SK-N-SH treated with all-trans-retinoic acid at 6 μM for 48 hours (cell line): ENCODE measurements around the gene TPRX2.

ENCODE experiments used
- ATAC-seq: fragments of 200-7000 bp; cut with Tn5 transposase; 3 replicates; pipeline ENCODE4 v1.9.1; 2020; ENCODE audit warnings: mild to moderate bottlenecking, moderate library complexity
- ARNTL ChIP-seq: fragments of 450-650 bp; formaldehyde crosslinking; IDR thresholded peaks from 2 replicates; pipeline ENCODE4 v1.5.0; 2020; ENCODE audit warnings: low read depth, mild to moderate bottlenecking, moderate library complexity, borderline replicate concordance
- BACH2 ChIP-seq: fragments of 250-450 bp; sonication (Bioruptor Pico); IDR thresholded peaks from 2 replicates; pipeline ENCODE4 v1.9.0; 2021; ENCODE audit warnings: mild to moderate bottlenecking, borderline replicate concordance
- CREB5 ChIP-seq: fragments of 250-450 bp; sonication (Bioruptor Pico); IDR thresholded peaks from 2 replicates; pipeline ENCODE4 v1.5.1; 2020; ENCODE audit warnings: low read depth, mild to moderate bottlenecking, moderate library complexity
- CSDC2 ChIP-seq: fragments of 250-450 bp; sonication (Bioruptor Pico); IDR thresholded peaks from 2 replicates; pipeline ENCODE4 v1.5.0; 2020; ENCODE audit warnings: mild to moderate bottlenecking, moderate library complexity
- CSRNP3 ChIP-seq: fragments of 250-450 bp; sonication (Bioruptor Pico); IDR thresholded peaks from 2 replicates; pipeline ENCODE4 v1.5.1; 2021; ENCODE audit warnings: mild to moderate bottlenecking, moderate library complexity
- ESRRG ChIP-seq: fragments of 250-450 bp; sonication (Bioruptor Pico); IDR thresholded peaks from 2 replicates; pipeline ENCODE4 v1.6.1; 2021; ENCODE audit warnings: mild to moderate bottlenecking
- GLIS3 ChIP-seq: fragments of 250-450 bp; sonication (Bioruptor Pico); IDR thresholded peaks from 2 replicates; pipeline ENCODE4 v1.5.0; 2020; ENCODE audit warnings: mild to moderate bottlenecking, moderate library complexity
- ISL1 ChIP-seq: fragments of 250-450 bp; sonication (Bioruptor Pico); IDR thresholded peaks from 2 replicates; pipeline ENCODE4 v2.1.2; 2022; ENCODE audit warnings: mild to moderate bottlenecking, moderate library complexity
- OSR1 ChIP-seq: fragments of 250-450 bp; sonication (Bioruptor Pico); IDR thresholded peaks from 2 replicates; pipeline ENCODE4 v1.8.0; 2022; ENCODE audit warnings: moderate library complexity, mild to moderate bottlenecking, inconsistent platforms
- PATZ1 ChIP-seq: fragments of 250-450 bp; sonication (Bioruptor Pico); IDR thresholded peaks from 2 replicates; pipeline ENCODE4 v1.8.0; 2020; ENCODE audit warnings: mild to moderate bottlenecking, moderate library complexity, borderline replicate concordance
- POU6F1 ChIP-seq: fragments of 250-450 bp; sonication (Bioruptor Pico); IDR thresholded peaks from 2 replicates; pipeline ENCODE4 v1.8.0; 2021; ENCODE audit warnings: low read depth, mild to moderate bottlenecking, moderate library complexity, borderline replicate concordance
- PPARA ChIP-seq: fragments of 250-450 bp; sonication (Bioruptor Pico); IDR thresholded peaks from 2 replicates; pipeline ENCODE4 v1.5.0; 2020; ENCODE audit warnings: mild to moderate bottlenecking, borderline replicate concordance
- RARB ChIP-seq: fragments of 250-450 bp; sonication (Bioruptor Pico); IDR thresholded peaks from 2 replicates; pipeline ENCODE4 v1.8.0; 2021; ENCODE audit warnings: mild to moderate bottlenecking, moderate library complexity
- SNAI2 ChIP-seq: fragments of 250-450 bp; sonication (Bioruptor Pico); IDR thresholded peaks from 2 replicates; pipeline ENCODE4 v1.5.0; 2020; ENCODE audit warnings: mild to moderate bottlenecking, moderate library complexity
- TCF4 ChIP-seq: fragments of 250-450 bp; sonication (Bioruptor Pico); IDR thresholded peaks from 2 replicates; pipeline ENCODE4 v1.8.0; 2021; ENCODE audit warnings: mild to moderate bottlenecking, moderate library complexity, borderline replicate concordance
- TOX ChIP-seq: fragments of 250-450 bp; sonication (Bioruptor Pico); IDR thresholded peaks from 2 replicates; pipeline ENCODE4 v1.8.0; 2021; ENCODE audit warnings: mild to moderate bottlenecking, moderate library complexity, borderline replicate concordance
- TSHZ2 ChIP-seq: fragments of 250-450 bp; sonication (Bioruptor Pico); IDR thresholded peaks from 2 replicates; pipeline ENCODE4 v1.5.0; 2020; ENCODE audit warnings: mild to moderate bottlenecking, moderate library complexity
- ZC3H10 ChIP-seq: fragments of 250-450 bp; sonication (Bioruptor Pico); IDR thresholded peaks from 2 replicates; pipeline ENCODE4 v1.5.1; 2021; ENCODE audit warnings: mild to moderate bottlenecking, moderate library complexity
- ZFP3 ChIP-seq: fragments of 250-450 bp; sonication (Bioruptor Pico); IDR thresholded peaks from 2 replicates; pipeline ENCODE4 v1.5.0; 2020; ENCODE audit warnings: mild to moderate bottlenecking, moderate library complexity
- ZFP30 ChIP-seq: fragments of 450-650 bp; formaldehyde crosslinking; IDR thresholded peaks from 2 replicates; pipeline ENCODE4 v1.5.0; 2022; ENCODE audit warnings: mild to moderate bottlenecking, moderate library complexity
- ZNF565 ChIP-seq: fragments of 450-650 bp; formaldehyde crosslinking; conservative IDR thresholded peaks from 2 replicates; pipeline ENCODE4 v1.5.0; 2020; ENCODE audit warnings: low read depth, mild to moderate bottlenecking, moderate library complexity
- ZNF70 ChIP-seq: fragments of 450-650 bp; formaldehyde crosslinking; IDR thresholded peaks from 2 replicates; pipeline ENCODE4 v1.5.0; 2020; ENCODE audit warnings: mild to moderate bottlenecking, moderate library complexity
- ZNF8 ChIP-seq: fragments of 450-650 bp; formaldehyde crosslinking; IDR thresholded peaks from 2 replicates; pipeline ENCODE4 v1.5.0; 2020; ENCODE audit warnings: mild to moderate bottlenecking, moderate library complexity

The TPRX2 gene

GRCh38 chr19:47890865-47891621 is 32.0 kb downstream of the TPRX2 start:
- no peak for ATAC-seq
- no peak for TF ChIP-seq POU6F1 (CRISPR knock-in tag)
- no peak for TF ChIP-seq ZNF565 (CRISPR knock-in tag)
- TF ChIP-seq ZNF70, result no peak
- no peak for TF ChIP-seq TSHZ2 (CRISPR knock-in tag)
- no peak for TF ChIP-seq CSRNP3 (CRISPR knock-in tag)
- no peak for TF ChIP-seq ISL1 (CRISPR knock-in tag)
- no peak for TF ChIP-seq ZFP30 (CRISPR knock-in tag)
- no peak for TF ChIP-seq BACH2 (CRISPR knock-in tag)
- TF ChIP-seq CREB5 (CRISPR knock-in tag), result no peak
- no peak for TF ChIP-seq ESRRG (CRISPR knock-in tag)
- no peak for TF ChIP-seq SNAI2 (CRISPR knock-in tag)
- TF ChIP-seq RARB, result no peak
- TF ChIP-seq TCF4, result no peak
- no peak for TF ChIP-seq CSDC2
- TF ChIP-seq ZC3H10 (CRISPR knock-in tag), result no peak

GRCh38 chr19:47891622-47891922 is 32.5 kb downstream of the TPRX2 start:
- ATAC-seq, result no peak
- TF ChIP-seq ZNF565 (CRISPR knock-in tag) (no peak), ISL1 (CRISPR knock-in tag) (no peak), TSHZ2 (CRISPR knock-in tag) (no peak), RARB (no peak), ZNF70 (no peak), ZFP30 (CRISPR knock-in tag) (no peak), BACH2 (CRISPR knock-in tag) (no peak), ZNF8 (CRISPR knock-in tag) (no peak), PPARA (CRISPR knock-in tag) (no peak), OSR1 (no peak), TOX (CRISPR knock-in tag) (no peak), ZC3H10 (CRISPR knock-in tag) (no peak), PATZ1 (CRISPR knock-in tag) (no peak), ARNTL (CRISPR knock-in tag) (no peak), ESRRG (CRISPR knock-in tag) (no peak), ZFP3 (CRISPR knock-in tag) (no peak), GLIS3 (CRISPR knock-in tag) (no peak), CREB5 (CRISPR knock-in tag) (no peak), CSRNP3 (CRISPR knock-in tag) (no peak)
